ENCODE data around the gene LIN7A.

Gene LIN7A

DNA sequence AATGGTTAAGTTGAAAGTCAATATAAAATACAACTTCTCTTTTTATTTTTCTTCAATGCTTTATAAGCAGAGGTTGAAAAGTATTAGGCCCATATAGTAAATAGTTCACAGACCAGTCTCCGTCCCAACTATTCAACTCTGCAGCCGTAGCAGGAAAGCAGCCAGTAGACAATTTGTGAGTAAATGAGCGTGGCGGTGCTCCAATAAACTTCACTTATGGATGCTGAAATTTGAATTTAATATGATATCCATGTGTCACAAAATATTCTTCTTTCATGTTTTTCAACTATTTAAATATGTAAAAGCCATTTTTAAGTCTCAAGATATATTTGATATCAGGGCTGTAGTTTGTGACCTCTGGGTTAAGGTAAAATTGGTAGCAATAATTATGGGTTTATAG, 17.7 kb downstream of the LIN7A start:
- Histone ChIP-seq H3K27me3 (replicated peaks) (no peaks in the 10 kb centered on the region), H3K4me3 (ENCODE audit: low read depth, low read length) (no peak overlapping the region), H3K36me3 (replicated peaks) (no peaks in the 10 kb centered on the region), H3K27ac (no peak overlapping the region)
- in situ Hi-C loops (cut with HindIII; ENCODE audit: low pct_ligation_motif_present, low sequenced_read_pairs), result no loop called here
- DNase-seq, result no peak
- no peak for TF ChIP-seq CTCF (IDR thresholded peaks at IDR 0.05; ENCODE audit: low read depth, low read length, missing control alignments)

- no peak overlapping the region for H3K4me3 ChIP-seq (ENCODE audit: low read depth, low read length)
- no peaks in the 10 kb centered on the region for H3K27me3 ChIP-seq (replicated peaks)
- no peak for TF ChIP-seq CTCF (IDR thresholded peaks at IDR 0.05; ENCODE audit: low read depth, low read length, missing control alignments)
- in situ Hi-C loops (cut with HindIII; ENCODE audit: low pct_ligation_motif_present, low sequenced_read_pairs), result no loop called here
- no peak overlapping the region for H3K27ac ChIP-seq
- no peak for DNase-seq
- no peaks in the 10 kb centered on the region for H3K36me3 ChIP-seq (replicated peaks)
Observed at GRCh38 chr12:80917651-80918050, 20.1 kb downstream of the LIN7A start.

- no peaks in the 10 kb centered on the region for H3K27me3 ChIP-seq (replicated peaks)
- no peak overlapping the region for H3K27ac ChIP-seq
- no peaks in the 10 kb centered on the region for H3K36me3 ChIP-seq (replicated peaks)
- DNase-seq, result no peak
- in situ Hi-C loops (cut with HindIII; ENCODE audit: low pct_ligation_motif_present, low sequenced_read_pairs), result no loop called here
- H3K4me3 ChIP-seq (ENCODE audit: low read depth, low read length), result no peak overlapping the region
- no peak for TF ChIP-seq CTCF (IDR thresholded peaks at IDR 0.05; ENCODE audit: low read depth, low read length, missing control alignments)
Observed at GRCh38 chr12:80912901-80913770, 24.6 kb downstream of the LIN7A start.

GRCh38 chr12:80909370-80909769, 28.4 kb downstream of the LIN7A start:
- in situ Hi-C loops (cut with HindIII; ENCODE audit: low pct_ligation_motif_present, low sequenced_read_pairs), result no loop called here

DNA sequence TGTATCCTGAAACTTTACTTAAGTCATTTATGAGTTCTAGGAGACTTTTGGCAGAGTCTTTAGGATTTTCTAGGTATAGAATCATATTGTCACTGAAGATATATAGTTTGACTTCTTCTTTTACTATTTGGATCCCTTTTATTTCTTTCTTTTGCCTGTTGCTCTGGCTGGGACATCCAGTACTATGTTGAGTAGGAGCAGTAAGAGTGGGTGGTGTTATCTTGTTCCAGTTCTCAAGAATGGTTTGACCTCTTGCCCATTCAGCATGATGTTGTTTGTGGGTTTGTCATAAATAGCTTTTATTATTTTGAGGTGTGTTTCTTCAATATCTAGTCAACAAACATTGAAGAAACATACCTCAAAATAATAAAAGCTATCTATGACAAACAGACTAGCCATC, 35.0 kb downstream of the LIN7A start:
- Histone ChIP-seq H3K27me3 (replicated peaks) (no peaks in the 10 kb centered on the region), H3K27ac (no peak overlapping the region), H3K4me3 (ENCODE audit: low read depth, low read length) (no peak overlapping the region), H3K36me3 (replicated peaks) (no peaks in the 10 kb centered on the region)
- no peak for DNase-seq
- TF ChIP-seq CTCF (IDR thresholded peaks at IDR 0.05; ENCODE audit: low read depth, low read length, missing control alignments), result no peak
- in situ Hi-C loops (cut with HindIII; ENCODE audit: low pct_ligation_motif_present, low sequenced_read_pairs), result no loop called here

More at GRCh38 chr12:80909370-80909769, 28.4 kb downstream of the LIN7A start:
- Histone ChIP-seq H3K27ac (no peak overlapping the region), H3K27me3 (replicated peaks) (no peaks in the 10 kb centered on the region), H3K36me3 (replicated peaks) (no peaks in the 10 kb centered on the region), H3K4me3 (ENCODE audit: low read depth, low read length) (no peak overlapping the region)
- TF ChIP-seq CTCF (IDR thresholded peaks at IDR 0.05; ENCODE audit: low read depth, low read length, missing control alignments), result no peak
- DNase-seq, result no peak

GRCh38 chr12:80901661-80902060, 36.1 kb downstream of the LIN7A start:
- in situ Hi-C loops (cut with HindIII; ENCODE audit: low pct_ligation_motif_present, low sequenced_read_pairs), result no loop called here
- DNase-seq, result no peak
- Histone ChIP-seq H3K27me3 (replicated peaks) (no peaks in the 10 kb centered on the region), H3K27ac (no peak overlapping the region), H3K4me3 (ENCODE audit: low read depth, low read length) (no peak overlapping the region), H3K36me3 (replicated peaks) (no peaks in the 10 kb centered on the region)
- TF ChIP-seq CTCF (IDR thresholded peaks at IDR 0.05; ENCODE audit: low read depth, low read length, missing control alignments), result no peak

Data from brain microvascular endothelial cell (primary cell).